T-helper 2 cell treated with Interferon-gamma antibody and Interleukin-4, amounts not matched to agents 100 ng/mL and 5 ng/mL, for 36 hours (primary cell): ENCODE results near the gene LRP2BP. TPM values are rescaled to one million over a fixed set of nuclear protein-coding genes. Genes with fewer than 3 reads are reported as not detected.

Experiments used
- intact Hi-C: fragments of 100-400 bp; cut with micrococcal nuclease; formaldehyde crosslinking; loops from one replicate; pipeline ENCODE4 v1.15.1; 2023
- total RNA-seq: library from RNA; stranded (reverse); gene quantifications from 2 replicates; pipeline ENCODE4 v1.2.3, GENCODE V29; 2022

The LRP2BP gene
- total RNA-seq, 1 donor from 2014 or later = 0.59 TPM

DNA sequence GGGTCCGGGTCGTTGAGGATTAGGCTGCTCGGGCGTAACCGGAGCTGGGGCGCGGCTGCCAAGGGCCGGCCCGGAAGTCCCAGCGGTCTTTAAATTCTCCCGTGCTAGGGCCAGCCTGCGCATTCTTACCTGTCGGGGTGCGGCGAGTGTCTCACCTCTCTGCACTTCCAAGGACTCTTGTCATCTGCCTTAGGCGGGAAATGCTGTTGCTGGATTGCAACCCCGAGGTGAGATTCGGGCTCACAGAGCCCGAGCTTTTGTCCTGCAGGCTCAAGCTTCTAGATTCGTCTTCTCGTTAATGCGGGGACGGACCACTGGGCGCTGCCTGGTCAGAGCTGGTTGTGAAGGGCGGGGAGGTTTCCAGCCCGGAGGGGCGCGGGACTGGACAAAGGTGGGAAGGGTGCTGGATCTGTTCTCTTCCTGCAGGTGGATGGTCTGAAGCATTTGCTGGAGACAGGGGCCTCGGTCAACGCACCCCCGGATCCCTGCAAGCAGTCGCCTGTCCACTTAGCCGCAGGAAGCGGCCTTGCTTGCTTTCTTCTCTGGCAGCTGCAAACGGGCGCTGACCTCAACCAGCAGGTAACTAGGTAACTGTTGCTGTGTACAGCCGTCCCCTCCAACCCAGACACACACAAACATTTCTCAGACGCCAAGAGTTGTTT lies 1.1 kb upstream of the LRP2BP start, which contains the start of gene ANKRD37:
ANKRD37 (plus strand) TSS at position 118 of the 662 bp plus-strand sequence; CDS start at position 201, 83 bp downstream.
- intact Hi-C loops = loop anchor here (1.0 to 5.0 kb wide), 8 partner anchors 28 to 1738 kb away; partner anchors contain the start of genes ACSL1, CASP3, CCDC110 and CYP4V2

DNA sequence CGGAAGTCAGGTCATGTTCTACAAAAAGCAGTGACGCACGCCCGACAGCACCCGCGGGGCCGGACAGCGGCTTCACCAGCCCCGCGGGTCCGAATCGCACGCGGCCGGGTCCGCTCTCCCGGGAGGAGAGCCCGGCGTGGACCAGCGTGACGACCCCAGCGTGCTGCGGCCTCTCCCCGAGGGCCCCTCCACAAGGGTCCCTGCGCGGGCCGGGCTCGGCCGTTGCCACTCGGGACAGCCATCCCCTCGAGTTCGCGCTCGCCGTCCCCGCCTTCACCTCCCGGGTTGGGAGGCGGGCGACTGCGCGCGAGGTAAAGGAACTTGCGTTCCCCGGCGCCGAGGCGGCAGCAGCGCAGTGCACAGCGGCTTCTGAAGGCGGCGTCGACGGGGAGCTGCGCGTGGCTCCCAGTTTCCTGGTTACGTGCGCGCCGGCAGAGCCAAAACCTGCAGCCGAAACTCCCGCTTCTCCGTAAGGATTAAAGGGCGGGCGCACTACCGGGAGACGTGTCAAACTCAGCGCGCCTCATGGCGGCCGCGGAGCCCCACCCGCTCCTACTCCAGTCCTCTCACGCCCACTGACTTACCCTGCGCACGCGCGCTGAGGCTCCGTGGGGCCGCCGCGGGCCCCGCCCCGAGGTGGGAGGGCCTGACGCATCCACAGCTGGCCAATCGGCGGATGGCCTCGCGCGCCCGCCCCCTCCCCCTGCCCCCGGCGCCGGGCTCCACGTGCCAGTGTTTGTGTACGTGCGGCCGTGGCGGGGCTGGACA lies 416 bp upstream of the LRP2BP start:
- intact Hi-C loops = loop anchor here (1.0 to 5.0 kb wide), 11 partner anchors 12 to 1737 kb away; partner anchors contain the start of genes ACSL1, CASP3, CCDC110 and CYP4V2

DNA sequence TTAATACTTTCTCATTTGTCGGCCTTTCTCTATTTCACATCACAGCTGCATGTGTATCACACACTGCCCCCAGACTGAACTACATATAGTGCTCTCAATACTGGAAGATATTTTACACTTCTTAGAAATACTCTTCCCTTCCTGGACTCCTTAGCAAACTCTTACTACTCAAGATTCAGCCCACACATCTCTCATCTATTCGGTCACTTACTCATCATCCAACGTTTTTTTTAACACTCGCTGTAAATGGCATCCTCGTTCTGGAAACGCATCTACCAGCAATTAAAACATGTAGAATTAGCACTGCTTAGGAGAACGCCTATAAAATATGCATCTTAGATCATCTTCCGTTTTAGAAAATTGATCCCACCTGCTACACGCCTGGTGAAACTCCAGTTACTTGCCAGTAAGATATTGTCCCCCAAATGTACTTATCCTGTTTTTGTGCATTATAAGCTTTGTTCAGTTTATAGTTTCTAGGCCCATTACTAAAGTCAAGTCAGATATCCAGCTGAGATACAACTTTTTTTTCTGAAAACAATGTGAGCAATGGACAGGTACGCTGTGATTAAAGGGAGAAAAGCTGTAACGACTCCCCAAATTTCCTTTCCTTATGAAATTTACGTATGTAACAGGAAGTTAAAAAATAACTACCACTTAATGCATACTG lies 1.0 kb downstream of the LRP2BP start:
- intact Hi-C loops = loop anchor here (1.0 to 5.0 kb wide), 4 partner anchors 10 to 567 kb away; partner anchors contain the start of genes ACSL1 and SNX25

DNA sequence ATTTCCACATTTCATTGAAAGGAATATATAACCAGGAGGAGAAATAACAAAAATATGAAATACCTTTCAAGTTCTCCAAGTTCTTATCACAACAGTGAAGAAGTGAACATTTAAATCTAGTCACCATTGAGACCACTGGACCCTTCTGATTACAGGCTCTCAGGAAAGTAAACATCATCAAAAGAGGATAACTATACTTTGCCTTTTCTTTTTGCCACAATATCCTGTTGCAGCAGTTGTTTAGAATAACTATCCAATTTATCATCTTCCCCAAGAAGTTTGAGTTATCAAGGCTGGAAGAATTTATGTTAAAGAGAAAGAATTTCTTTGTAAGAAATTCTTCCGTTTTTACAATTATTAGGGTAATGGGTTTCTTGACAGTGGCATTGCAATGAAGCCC lies 3.6 kb downstream of the LRP2BP start:
- intact Hi-C loops = no loop called here

DNA sequence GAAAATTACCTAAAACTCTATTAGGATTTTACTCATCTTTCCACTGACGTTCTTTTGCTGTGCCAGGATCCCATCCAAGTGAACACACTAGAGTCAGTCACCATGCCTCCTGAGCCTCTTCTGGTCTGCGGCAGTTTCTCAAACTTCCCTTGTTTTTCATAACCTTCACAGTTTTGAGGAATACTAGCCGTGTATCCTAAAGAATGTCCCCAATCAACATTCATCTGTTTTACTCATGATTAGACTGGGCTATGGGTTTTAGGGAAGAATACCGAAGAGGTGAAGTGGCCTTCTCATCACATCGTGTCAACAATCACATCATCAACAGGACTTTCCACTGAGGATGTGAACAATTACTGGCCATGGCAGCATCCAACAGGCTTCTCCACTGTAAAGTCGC lies 4.8 kb downstream of the LRP2BP start:
- intact Hi-C loops = loop anchor here (1.0 kb wide), 1 partner anchor 182 kb away; the partner anchor contains the start of gene SNX25

DNA sequence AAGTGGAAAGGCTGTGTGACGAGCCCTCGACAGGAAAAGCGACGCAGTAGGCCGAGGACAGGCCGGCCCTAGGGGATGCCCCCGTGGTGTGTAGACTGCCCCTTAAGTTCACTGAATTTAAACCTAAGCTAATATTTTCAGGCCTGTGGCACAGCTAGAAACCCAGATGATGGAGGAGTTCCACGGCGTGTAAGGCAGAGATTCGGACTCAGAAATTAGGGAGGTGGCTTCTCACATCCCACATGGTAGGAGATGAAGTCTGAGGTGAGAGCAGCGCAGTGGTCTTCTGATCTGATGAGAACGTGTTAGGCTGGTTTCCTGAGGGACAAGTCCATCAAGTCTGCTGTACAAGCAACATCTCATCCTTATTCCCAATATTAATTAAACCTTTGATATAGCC lies 7.8 kb downstream of the LRP2BP start:
- intact Hi-C loops = no loop called here

DNA sequence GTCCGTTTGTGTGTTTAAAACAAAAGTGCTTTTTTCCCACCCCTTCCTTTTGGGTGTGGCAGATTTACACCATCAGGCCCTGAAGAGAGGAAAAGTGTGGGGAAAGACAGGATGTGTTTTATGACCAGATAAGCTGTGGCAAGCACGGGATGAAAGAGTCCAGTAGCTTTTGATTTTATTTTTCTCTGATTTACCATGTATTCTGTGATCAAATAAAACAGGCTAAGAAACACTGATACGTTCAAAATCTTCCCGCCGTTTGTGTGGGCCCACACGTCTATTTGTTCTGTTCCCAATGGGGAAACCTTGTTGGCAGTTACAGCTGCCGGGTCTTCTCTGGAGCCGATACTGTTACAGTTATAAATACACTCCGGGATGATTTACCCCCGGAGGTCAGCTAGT lies 10.8 kb downstream of the LRP2BP start:
- intact Hi-C loops = loop anchor here (1.0 kb wide), 1 partner anchor 10 kb away; the partner anchor contains the start of gene LRP2BP

DNA sequence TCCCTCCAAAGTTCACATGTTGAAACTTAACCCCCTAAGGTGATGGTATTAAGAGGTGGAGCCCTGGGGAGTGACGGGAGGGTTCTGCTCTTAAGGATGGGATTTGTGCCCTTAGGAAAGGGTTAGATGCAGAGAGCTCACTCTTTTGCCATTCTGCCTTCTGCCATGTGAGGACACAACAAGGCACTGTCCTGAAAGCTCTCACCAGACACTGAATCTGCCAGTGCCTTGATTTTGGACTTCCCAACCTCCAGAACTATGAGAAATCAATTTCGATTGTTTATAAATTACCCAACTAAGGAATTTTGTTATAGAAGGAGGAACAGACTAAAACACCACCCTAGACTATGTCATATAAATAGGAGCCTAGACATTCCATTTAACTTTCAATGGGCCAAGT lies 11.7 kb downstream of the LRP2BP start:
- intact Hi-C loops = loop anchor here (1.0 kb wide), 1 partner anchor 11 kb away; the partner anchor contains the start of gene LRP2BP

DNA sequence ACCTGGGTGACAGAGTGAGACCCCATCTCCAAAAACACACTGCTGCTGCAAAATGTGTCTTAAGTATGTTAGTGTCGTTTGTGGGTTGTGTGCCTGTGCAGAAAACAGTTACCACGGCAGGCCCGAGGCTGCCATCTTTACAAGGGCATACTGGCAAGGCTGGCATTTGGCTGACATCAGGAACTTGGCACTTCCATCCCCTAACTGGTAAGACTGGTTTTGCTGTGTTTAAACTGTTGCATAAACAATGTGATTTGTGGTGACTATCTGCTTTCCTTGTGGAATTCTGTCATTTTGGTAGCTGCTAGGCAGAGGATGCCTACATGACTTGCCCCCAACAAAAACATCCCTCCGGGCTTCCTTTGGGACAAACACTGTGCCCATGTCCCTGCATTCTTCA lies 12.3 kb downstream of the LRP2BP start:
- intact Hi-C loops = no loop called here

DNA sequence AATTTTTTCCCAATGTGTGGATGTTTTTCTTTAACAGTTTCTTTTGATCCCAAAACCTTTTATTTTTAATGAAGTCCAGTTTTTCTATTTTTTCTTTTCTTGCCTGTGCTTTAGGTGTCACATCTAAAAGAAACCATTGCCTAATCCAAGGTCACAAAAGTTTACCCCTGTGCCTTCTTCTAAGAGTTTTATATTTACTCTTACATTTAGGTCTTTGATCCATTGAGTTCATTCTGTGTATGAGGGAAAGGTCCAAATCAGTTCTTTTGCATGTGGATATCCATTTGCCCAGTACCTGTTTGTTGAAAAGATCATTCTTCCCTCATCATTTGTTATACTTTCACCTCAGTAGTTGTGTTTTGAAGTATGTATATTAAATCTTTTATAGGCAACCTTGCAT lies 13.0 kb downstream of the LRP2BP start:
- intact Hi-C loops = no loop called here

DNA sequence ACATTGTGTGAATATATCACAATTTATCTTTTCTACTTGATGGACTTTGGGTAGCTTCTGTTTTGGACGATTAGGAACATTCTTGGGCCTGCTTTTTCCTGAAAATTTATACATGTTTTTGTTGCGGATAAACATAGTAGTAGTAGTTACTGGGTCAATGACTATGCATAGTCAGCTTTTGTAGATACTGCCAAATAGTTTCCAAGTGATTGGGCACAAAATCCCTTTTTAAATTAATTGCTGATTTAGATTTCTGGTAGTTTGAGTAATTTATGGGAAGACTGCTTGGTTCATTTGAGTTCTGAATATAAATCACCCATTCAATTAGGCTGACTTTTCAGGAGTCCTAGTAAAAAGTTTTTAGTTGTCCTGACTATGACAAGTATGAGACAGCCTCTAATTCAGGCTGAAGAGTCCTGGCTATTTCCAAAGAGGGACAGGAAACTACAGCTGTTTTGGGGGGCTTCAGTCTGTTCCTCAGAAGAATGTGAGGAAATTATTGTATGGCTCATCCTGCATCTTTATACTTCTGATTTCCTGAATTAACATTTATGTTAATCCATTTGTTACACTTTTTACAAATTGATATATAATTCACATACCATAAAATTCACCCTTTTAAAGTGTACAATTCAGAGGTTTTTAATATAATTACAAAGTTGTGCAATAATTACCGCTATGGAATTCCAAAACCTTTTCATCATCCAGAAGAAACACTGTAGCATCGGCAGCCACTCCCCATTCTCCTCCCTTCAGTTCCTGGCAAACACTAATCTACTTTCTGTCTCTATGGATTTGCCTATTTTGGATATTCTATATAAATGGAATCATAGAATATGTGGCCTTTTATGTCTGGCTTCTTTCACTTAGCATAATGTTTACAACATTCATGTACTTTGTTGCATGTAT lies 14.2 kb downstream of the LRP2BP start:
- intact Hi-C loops = no loop called here

DNA sequence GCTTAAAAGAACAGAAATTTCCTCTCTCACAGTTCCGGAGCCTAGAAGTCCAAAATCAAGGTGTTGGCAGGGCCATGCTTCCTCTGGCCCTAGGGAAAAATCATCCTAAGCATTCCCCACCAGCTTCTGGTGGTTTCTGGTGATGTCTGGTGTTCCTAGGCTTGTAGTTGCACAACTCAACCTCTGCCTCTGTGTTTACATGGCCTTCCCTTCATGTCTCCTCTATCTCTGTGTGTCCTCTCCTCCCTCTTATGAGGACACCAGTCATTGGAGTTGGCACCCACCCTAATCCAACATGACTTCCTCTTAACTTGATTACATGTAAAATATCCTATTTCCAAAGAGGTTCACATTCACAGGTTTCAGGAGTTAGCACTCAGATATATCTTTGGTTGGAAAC lies 15.4 kb downstream of the LRP2BP start:
- intact Hi-C loops = no loop called here

DNA sequence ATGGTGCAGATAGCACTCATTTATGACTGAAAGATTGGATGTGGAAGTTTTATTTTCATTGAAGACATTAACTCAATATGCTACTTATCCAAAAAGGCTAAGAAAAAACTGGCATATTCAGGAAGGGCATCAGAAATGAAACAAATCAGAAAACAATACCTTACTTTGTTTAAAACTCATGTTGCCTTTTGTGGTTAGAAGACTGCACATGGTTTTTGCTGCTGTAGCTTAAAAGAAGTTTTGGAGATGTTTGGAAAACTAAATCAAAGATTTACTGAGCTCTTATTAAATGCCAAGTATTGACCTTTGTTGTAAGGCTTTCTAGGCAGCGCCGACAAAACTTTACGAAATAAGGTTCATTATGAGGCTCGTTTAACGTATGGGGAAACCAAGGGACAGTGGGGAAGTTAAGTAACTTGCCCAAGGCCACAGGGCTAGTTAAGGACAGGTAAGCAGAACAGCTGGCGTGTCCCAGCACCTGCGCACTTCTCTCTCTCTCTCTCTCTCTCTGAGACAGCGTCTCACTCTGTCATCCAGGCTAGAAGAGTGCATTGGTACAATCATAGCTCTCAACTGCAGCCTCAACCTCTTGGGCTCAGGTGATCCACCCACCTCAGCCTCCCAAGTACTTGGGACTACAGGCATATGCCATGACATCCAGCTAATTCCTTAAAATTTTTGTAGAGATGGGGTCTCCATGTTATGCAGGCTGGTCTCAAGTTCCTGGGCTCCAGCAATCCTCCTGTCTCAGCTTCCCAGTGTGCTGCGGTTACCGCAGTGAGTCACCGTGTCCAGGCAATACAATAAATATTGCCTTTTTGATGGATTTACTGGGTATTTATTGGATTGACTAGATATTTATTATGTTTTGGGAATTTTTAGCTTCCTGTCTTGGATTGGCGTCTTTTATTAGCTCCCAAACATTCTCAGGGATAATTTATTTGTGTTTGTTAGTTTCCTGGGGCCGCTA lies 16.1 kb downstream of the LRP2BP start:
- intact Hi-C loops = no loop called here

DNA sequence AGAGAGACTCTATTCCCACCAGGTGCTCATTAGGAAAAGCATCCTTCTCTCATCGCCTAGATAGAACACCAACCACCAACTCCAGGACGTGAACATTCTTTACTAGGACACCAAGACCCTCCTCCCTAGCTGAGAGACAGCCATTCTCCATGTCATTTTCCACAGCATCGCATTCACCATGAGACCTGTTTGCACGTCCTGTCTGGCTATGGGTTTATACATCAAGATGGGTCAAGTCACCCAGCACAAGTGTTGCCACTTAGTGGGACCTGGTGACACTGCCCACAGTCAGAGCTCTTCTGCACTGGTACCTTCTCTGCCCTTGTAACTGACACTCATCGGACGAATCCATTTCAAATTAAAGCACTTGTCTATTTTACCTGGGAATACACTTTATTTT lies 17.5 kb downstream of the LRP2BP start:
- intact Hi-C loops = no loop called here

DNA sequence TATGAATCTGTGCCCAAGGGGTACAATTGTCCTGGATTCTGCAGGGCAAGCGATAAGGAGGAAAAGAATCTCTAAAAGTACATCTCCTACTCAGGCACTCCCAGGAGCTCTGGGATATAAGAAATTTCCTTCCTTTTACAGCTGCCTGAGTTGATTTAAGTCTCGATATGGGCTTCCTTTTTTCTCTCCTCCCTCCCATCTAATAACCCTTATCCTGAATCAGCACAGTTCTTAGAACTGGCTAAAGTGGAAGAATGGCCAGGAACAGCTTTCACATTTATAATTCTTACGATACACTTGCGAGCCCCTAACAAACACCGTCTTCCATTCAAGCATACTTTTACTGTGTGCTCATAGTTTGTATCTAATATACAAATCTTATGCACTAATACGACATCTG lies 21.2 kb downstream of the LRP2BP start:
- intact Hi-C loops = no loop called here

DNA sequence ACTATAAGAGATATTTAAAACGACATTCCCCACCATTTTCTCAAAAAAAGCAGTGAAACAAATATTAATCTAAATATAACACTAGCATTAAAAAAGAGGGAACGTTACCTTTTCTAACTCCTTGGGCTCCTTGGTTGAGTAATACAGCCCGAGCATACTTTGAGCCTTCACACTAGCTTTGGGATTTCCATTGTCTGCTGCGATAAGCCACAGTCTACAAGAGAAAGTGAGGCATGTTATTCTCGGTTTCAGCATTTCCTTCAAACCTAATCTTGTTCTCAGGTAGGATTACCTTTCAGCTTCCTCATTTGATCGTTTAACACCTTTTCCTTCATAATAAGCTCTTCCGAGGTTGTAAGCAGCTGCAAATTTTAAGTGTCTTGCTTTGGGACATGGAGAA lies 21.7 kb downstream of the LRP2BP start:
- intact Hi-C loops = no loop called here

DNA sequence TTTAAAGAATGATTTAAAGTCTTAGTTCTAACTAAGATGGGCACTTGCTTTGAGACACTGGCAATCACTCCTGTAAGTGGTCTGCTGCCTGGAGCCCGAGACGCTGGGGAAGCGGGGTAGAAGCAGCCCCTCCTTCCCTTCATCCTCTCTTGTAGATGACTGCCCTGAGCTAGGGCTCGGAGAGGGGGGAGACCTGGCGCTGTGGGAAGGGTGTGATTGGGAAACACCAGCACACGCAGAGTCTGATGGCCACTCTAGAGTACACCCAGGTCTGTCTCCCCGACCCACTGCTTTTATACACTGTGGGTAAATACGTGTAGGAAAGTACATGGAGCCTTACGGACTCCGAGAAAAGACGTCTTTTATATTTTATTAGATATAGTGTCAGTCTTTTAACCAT lies 24.0 kb downstream of the LRP2BP start:
- intact Hi-C loops = no loop called here

DNA sequence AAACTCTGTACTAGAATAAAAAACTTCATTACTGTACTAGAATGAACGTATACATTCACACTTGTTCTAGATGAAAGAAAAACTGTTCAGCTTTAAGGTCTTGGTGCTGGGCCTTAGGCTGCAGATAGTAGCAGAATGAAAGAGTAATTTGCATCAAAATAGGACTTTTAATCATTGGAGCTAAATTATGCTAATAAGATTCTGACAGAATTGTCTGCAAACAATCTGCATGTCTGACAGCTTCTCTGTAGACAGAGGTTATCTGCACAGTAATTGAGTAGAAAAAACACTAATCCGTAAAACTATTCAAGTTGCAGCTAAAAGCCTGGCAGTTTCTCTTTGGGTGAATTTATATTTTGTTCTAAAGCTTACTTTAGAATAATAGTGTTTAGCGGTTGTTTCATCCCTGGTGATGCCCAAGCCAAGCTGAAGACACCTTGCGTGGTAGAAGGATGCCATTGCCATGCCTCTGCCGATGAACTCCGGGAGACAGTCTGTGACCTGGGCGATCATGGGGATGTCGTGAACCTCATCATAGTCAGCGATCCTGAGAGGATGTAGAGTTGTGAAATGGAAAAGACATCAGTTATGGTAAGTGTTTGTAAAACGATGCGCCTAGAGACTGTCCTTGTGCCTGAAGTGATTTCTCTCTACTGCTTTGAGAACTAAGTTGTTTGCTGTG lies 25.3 kb downstream of the LRP2BP start:
- intact Hi-C loops = no loop called here

DNA sequence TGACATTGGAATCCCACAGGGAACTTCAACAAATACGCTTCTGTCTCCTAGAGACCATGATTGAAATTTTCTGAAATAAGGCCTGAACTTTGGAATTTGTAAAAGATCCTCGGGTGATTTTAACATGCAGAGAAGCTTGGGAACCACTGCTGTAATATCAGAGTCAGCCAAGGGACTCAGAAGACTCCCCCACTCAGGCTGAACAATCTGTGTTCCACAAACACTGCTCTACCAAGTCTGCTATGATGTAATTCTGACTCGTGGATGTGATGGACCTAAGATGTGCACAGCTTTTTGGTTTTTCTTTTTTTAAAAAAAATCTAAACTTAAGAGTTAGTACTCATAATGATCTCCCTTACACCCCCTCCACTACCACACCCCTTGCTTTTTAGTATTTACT lies 26.0 kb downstream of the LRP2BP start:
- intact Hi-C loops = no loop called here
